MM.1S (cell line): ENCODE measurements around the gene NCCRP1.

Experiments
- EZH2 ChIP-seq: fragments of 300-600 bp; sonication (generic); optimal IDR thresholded peaks from 2 replicates; pipeline ENCODE3; 2017; ENCODE audit warnings: low read depth, mild to moderate bottlenecking, antibody characterized with exemption, low read length, mixed read lengths
- EZH2phosphoT487 ChIP-seq: fragments of 300-600 bp; sonication (generic); IDR thresholded peaks from 2 replicates; pipeline ENCODE4 v1.6.1; 2018; ENCODE audit warnings: antibody characterized with exemption, low read length
- TF ChIP-seq, protein P1 (sequence below): fragments of 300-600 bp; sonication (generic); IDR thresholded peaks from 2 replicates; pipeline ENCODE4 v1.5.1; 2016; ENCODE audit warnings: antibody characterized with exemption, low read length, mixed read lengths

DNA sequence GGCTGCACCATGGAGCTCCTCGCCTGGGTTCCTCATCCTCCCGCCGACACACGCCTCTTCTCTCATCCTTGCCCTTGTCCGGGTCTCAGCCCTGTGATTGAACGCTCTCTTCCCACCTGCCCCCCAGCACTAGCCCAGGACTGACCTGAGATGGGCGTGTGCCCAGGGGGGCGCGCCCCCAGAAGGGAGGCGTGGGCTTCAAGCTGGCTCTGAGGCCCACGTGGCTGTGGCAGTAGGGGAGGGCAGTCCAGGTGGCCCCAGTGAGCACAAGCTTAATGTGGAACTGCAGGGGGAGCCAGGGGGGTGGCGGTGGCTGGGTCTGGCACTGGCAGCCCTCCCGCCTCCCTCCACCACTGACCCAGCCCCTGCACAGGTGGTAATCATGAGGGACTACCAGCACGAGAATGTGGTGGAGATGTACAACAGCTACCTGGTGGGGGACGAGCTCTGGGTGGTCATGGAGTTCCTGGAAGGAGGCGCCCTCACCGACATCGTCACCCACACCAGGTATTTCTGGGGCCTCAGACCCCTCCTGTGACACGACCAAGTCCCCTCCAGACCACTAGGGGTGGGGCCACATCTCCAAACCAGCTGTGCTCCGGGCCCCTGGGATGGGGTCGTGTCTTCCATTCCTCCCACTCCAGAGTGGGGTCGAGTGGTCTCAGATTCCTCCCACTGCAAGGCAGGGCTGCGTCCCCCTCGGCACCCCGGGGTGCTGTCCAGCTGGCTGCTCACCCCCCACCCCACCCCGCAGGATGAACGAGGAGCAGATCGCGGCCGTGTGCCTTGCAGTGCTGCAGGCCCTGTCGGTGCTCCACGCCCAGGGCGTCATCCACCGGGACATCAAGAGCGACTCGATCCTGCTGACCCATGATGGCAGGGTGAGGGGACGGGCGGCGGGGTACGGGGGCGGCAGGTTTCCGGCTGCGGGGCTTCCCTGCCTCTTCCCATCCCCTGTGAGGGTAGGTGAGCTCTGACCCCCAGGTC lies 21.9 kb upstream of the NCCRP1 start:
- TF ChIP-seq, protein P1, sequence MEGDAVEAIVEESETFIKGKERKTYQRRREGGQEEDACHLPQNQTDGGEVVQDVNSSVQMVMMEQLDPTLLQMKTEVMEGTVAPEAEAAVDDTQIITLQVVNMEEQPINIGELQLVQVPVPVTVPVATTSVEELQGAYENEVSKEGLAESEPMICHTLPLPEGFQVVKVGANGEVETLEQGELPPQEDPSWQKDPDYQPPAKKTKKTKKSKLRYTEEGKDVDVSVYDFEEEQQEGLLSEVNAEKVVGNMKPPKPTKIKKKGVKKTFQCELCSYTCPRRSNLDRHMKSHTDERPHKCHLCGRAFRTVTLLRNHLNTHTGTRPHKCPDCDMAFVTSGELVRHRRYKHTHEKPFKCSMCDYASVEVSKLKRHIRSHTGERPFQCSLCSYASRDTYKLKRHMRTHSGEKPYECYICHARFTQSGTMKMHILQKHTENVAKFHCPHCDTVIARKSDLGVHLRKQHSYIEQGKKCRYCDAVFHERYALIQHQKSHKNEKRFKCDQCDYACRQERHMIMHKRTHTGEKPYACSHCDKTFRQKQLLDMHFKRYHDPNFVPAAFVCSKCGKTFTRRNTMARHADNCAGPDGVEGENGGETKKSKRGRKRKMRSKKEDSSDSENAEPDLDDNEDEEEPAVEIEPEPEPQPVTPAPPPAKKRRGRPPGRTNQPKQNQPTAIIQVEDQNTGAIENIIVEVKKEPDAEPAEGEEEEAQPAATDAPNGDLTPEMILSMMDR: no peak
- TF ChIP-seq EZH2: no peak
- no peak for TF ChIP-seq EZH2phosphoT487
